RWPE2 (cell line): ENCODE data around the gene CYP26B1.

Experiments used
- ATAC-seq: fragments of 200-7000 bp; cut with Tn5 transposase; 3 replicates; pipeline ENCODE4 v1.9.1; 2021; ENCODE audit warnings: low read depth
- DNase-seq: peaks from one replicate; pipeline ENCODE4 v3.0.0-alpha.2; 2020; ENCODE audit warnings: low spot score
- H3K27ac ChIP-seq: fragments of 450-650 bp; 2 replicates; pipeline ENCODE4 v1.5.1; 2017; ENCODE audit warnings: mild to moderate bottlenecking; ENCODE audit not compliant: poor library complexity, severe bottlenecking
- H3K27me3 ChIP-seq: fragments of 250-450 bp; sonication (Bioruptor Pico); 2 replicates; pipeline ENCODE4 v1.5.1; 2021; ENCODE audit warnings: mild to moderate bottlenecking, moderate library complexity; ENCODE audit not compliant: insufficient read depth, poor library complexity, severe bottlenecking
- H3K36me3 ChIP-seq: fragments of 250-450 bp; sonication (Bioruptor Pico); 2 replicates; pipeline ENCODE4 v1.5.1; 2020; ENCODE audit warnings: low read depth, mild to moderate bottlenecking, moderate library complexity
- H3K4me1 ChIP-seq: fragments of 250-450 bp; sonication (Bioruptor Pico); 2 replicates; pipeline ENCODE4 v1.5.1; 2021; ENCODE audit warnings: mild to moderate bottlenecking, moderate library complexity; ENCODE audit not compliant: insufficient read depth, poor library complexity, severe bottlenecking
- H3K4me3 ChIP-seq: fragments of 250-450 bp; sonication (Bioruptor Pico); 2 replicates; pipeline ENCODE4 v1.5.1; 2021; ENCODE audit warnings: mild to moderate bottlenecking, moderate library complexity; ENCODE audit not compliant: severe bottlenecking
- H3K9me3 ChIP-seq: fragments of 250-450 bp; sonication (Bioruptor Pico); 2 replicates; pipeline ENCODE4 v1.5.1; 2021; ENCODE audit warnings: mild to moderate bottlenecking, moderate library complexity; ENCODE audit not compliant: severe bottlenecking
- TF ChIP-seq, protein P1 (sequence below): fragments of 450-650 bp; IDR thresholded peaks from one replicate; pipeline ENCODE4 v1.5.1; 2017; ENCODE audit warnings: mild to moderate bottlenecking, moderate library complexity; ENCODE audit not compliant: poor library complexity, severe bottlenecking

Gene CYP26B1

GRCh38 chr2:72084584-72084976 lies 63.1 kb downstream of the CYP26B1 start:
- Histone ChIP-seq H3K27me3 (no peaks in the 10 kb centered on the region), H3K4me1 (no peaks in the 10 kb centered on the region), H3K27ac (no peak overlapping the region), H3K4me3 (no peak overlapping the region), H3K36me3 (no peaks in the 10 kb centered on the region), H3K9me3 (no peaks in the 10 kb centered on the region)
- DNase-seq (no peak), ATAC-seq (no peak)
- TF ChIP-seq, protein P1, sequence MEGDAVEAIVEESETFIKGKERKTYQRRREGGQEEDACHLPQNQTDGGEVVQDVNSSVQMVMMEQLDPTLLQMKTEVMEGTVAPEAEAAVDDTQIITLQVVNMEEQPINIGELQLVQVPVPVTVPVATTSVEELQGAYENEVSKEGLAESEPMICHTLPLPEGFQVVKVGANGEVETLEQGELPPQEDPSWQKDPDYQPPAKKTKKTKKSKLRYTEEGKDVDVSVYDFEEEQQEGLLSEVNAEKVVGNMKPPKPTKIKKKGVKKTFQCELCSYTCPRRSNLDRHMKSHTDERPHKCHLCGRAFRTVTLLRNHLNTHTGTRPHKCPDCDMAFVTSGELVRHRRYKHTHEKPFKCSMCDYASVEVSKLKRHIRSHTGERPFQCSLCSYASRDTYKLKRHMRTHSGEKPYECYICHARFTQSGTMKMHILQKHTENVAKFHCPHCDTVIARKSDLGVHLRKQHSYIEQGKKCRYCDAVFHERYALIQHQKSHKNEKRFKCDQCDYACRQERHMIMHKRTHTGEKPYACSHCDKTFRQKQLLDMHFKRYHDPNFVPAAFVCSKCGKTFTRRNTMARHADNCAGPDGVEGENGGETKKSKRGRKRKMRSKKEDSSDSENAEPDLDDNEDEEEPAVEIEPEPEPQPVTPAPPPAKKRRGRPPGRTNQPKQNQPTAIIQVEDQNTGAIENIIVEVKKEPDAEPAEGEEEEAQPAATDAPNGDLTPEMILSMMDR, result no peak

DNA sequence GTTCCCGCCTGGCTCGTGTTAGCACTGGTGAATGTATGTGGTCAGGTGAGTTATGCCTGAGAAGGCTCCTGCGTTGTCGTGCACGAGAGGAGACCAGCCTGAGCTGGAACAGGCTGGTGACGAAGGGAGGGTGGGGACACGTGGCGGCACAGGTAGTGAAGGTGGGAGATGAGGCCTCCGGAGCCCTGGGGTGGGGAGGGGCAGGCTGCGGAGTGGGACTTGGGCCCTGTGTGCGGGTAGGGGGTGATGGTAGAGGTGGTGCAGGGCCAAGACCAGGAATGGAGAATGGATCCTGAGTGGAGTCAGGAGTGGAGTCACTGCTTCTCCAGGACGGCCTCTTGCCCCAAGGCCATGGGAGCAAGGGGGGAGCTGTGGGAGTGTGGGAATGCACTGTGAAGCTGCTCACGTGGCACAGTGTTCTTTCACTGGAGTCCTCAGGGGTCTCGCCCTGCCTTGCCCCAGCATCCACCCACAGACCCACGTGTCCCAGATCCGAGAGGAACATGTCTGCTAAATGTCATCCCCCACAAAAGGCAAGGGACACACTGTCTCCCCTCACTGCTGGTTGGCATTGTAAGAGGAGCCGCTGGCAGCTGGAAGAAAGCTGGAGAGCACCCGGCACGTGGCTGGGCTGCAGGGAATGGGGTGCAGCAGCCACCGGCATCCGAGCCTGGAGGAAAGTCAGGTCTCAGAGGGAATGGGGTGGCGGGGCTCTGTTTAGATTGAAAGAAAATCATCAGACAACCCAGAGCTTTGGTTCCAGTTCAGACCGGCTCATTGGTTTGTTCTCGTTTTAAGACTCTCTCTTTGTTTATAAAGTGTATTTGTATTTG lies 63.7 kb downstream of the CYP26B1 start:
- Histone ChIP-seq H3K27ac (no peak overlapping the region), H3K4me1 (no peaks in the 10 kb centered on the region), H3K4me3 (no peak overlapping the region), H3K9me3 (no peaks in the 10 kb centered on the region), H3K36me3 (no peaks in the 10 kb centered on the region), H3K27me3 (no peaks in the 10 kb centered on the region)
- TF ChIP-seq, protein P1, result no peak
- DNase-seq, result no peak
- no peak for ATAC-seq

GRCh38 chr2:72082887-72083286 lies 64.8 kb downstream of the CYP26B1 start:
- no peak overlapping the region for H3K4me3 ChIP-seq
- no peaks in the 10 kb centered on the region for H3K9me3 ChIP-seq
- no peaks in the 10 kb centered on the region for H3K27me3 ChIP-seq
- H3K4me1 ChIP-seq, result no peaks in the 10 kb centered on the region
- no peak overlapping the region for H3K27ac ChIP-seq
- DNase-seq, result no peak
- TF ChIP-seq, protein P1, result no peak
- no peak for ATAC-seq
- no peaks in the 10 kb centered on the region for H3K36me3 ChIP-seq

DNA sequence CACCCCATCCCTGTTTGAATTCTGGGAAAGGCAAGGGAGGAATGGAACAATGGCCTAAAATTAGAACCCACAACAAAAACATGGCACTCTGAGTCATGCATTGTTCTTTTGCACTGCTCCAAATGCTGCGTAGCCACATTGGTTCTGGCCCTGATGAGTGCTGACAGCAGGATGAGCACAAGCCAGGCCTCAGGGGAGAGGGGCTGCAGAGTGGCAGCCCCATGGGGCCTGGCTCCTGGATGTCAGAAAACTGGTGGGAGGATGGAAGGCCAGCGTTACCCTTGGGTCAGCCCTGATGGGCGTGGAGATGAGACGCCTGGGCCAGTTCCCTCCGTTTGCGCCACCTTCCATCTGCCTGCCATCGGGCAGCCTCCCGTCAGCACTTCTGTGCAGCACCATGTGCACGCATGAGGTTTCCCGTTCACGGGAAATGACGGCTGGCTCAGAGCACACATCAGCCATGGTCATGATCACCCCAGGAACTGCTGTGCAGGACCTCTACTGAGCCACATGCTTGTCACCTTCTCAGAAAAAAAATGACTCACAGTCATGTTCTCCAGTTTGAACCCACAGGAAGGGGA lies 65.6 kb downstream of the CYP26B1 start:
- no peaks in the 10 kb centered on the region for H3K36me3 ChIP-seq
- H3K27me3 ChIP-seq, result no peaks in the 10 kb centered on the region
- TF ChIP-seq, protein P1, result no peak
- ATAC-seq, result no peak
- DNase-seq, result no peak
- no peak overlapping the region for H3K4me3 ChIP-seq
- no peak overlapping the region for H3K27ac ChIP-seq
- H3K4me1 ChIP-seq, result no peaks in the 10 kb centered on the region
- H3K9me3 ChIP-seq, result no peaks in the 10 kb centered on the region

DNA sequence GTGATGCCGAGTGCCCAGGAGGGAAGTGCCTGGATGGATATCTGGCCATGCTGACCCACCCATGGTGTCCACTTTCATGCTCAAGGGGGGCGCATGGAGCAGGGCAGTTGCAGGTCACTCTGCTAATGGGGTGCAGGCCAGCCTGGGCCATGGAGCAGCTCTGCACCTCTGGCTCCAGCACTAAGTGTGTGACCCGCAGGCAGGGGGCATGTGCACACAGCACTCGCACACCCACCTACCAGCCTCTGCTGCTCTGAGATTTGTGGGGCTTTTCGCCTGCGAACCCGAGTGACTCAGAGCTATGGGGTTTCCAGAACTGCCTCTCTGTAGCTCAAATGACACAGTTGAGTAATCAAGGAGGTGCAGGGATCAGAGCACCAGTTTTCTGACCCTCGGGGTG lies 66.2 kb downstream of the CYP26B1 start:
- Histone ChIP-seq H3K27ac (no peak overlapping the region), H3K9me3 (no peaks in the 10 kb centered on the region), H3K27me3 (no peaks in the 10 kb centered on the region), H3K36me3 (no peaks in the 10 kb centered on the region), H3K4me1 (no peaks in the 10 kb centered on the region), H3K4me3 (no peak overlapping the region)
- ATAC-seq (no peak), DNase-seq (no peak)
- TF ChIP-seq, protein P1, result no peak
